NCI-H460 (cell line): ENCODE measurements around the gene COMMD1. TPM values are rescaled to one million over a fixed set of nuclear protein-coding genes. Genes with fewer than 3 reads are reported as not detected.
"Not testable (repeated sequence)": the region's sequence is repeated elsewhere in the genome, so short reads cannot be mapped to it uniquely, and the experiment has no call there.

Source experiments
- DNase-seq: peaks from one replicate; pipeline ENCODE4 v3.0.0-alpha.2; 2016; ENCODE audit warnings: low read depth; ENCODE audit errors: extremely low read depth
- polyA plus RNA-seq: library from polyadenylated mRNA; depleted of rRNA; stranded (reverse); fragments of >200 nt; gene quantifications from 2 replicates; pipeline ENCODE4 v1.2.3, GENCODE V29; 2014; cell fraction: nucleus; rRNA removed
- total RNA-seq: library from RNA; depleted of rRNA; stranded (reverse); fragments of >200 nt; shearing (Covaris generic); gene quantifications from 2 replicates; pipeline ENCODE4 v1.2.3, GENCODE V29; 2014; rRNA removed

The COMMD1 gene
- total RNA-seq: 26.9 and 29.1 TPM in 2 replicates
- polyA plus RNA-seq: 35.4 and 46.4 TPM in 2 replicates

DNA sequence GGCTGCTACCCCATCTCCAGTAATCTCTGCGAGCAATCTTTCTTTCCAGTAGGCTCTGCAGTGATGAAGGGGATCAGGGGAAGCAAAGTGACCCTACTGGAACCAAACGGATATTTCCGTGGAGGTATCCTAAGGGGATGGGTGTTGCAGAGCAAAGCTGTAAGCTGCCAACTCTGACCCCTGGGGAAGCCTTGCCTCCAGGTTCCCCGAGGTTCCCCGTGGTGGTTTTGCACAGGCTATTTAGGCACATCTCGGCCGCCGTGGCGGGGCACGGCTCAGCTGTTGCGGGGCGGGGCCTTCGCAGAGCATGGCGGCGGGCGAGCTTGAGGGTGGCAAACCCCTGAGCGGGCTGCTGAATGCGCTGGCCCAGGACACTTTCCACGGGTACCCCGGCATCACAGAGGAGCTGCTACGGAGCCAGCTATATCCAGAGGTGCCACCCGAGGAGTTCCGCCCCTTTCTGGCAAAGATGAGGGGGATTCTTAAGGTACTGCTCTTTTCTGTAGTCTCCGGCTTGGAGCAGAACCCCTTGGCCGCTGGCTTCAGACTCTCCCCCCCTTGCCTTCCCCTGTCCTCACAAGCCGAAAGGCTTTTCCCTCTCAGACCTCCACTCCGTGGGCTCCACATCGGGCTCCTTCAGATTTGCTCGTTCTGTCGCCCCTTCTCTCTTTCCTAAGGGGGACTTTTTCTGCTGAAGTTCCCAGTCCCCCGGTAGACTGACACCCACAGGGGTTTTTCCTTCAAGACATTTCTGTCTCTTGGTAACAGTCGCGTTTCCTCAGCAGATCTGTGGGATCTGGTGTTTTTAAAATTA is at the start of gene COMMD1:
TSS of gene COMMD1 (plus strand) at position 303 of the 814 bp plus-strand sequence. CDS start at position 308, 5 bp downstream.
- peak; percentile 64 for DNase-seq

DNA sequence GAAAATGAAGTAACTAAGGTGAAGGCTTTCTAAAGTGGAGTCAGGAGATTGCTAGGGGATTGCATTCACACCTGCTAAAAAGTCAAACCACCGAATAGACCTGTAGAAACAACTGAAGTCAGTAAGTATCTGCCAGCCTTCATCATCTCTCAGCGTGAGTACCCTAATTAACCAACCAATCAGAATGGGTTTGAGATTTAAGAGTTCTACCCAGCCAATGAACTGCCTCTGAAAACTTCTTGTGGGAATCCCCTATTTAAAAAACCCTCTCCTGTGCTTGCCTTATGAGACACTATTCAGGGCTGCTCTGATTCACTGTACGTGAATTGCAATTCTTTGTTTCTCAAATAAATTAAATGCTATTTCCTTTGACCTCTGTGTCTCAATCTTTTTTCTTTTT is 48.2 kb upstream of the COMMD1 start:
- no peak for DNase-seq

DNA sequence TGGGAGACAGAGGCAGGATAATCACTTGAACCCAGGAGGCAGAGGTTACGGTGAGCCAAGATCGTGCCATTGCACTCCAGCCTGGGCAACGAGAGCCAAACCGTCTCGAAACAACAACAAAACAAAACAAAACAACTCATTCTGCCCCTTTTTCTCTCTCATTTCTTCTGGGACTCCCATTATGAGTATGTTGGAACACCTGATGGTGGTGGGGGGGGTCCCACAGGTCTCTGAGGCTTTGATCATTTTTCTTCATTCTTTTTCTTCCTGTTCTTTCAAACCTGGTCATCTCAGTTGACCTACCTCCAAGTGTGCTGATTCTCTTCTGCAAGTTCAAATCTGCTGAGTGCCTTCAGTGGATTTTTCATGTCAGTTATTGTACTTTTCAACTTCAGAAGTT is 43.4 kb upstream of the COMMD1 start:
- no peak for DNase-seq

DNA sequence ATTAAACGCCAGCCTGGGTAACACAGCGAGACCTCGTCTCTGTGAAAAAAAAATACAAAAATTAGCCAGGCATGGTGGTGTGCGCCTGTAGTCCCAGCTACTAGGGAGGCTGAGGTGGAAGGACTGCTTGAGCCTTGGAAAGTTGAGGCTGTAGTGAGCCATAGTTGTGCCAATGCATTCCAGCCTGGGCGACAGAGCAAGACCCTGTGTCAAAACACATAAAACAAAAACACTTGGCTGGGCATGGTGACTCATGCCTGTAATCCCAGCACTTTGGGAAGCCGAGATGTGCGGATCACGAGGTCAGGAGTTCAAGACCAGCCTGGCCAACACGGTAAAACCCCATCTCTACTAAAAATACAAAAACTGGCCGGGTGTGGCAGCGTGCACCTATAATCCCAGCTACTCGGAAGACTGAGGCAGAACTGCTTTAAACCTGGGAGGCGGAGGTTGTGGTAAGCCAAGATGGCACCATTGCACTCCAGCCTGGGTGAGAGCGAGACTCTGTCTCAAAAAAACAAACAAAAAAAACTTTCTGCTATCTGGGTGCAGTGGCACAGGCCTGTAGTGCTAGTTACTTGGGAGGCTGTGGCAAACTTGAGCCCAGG is 38.9 kb upstream of the COMMD1 start:
- not testable (repeated sequence) for DNase-seq

DNA sequence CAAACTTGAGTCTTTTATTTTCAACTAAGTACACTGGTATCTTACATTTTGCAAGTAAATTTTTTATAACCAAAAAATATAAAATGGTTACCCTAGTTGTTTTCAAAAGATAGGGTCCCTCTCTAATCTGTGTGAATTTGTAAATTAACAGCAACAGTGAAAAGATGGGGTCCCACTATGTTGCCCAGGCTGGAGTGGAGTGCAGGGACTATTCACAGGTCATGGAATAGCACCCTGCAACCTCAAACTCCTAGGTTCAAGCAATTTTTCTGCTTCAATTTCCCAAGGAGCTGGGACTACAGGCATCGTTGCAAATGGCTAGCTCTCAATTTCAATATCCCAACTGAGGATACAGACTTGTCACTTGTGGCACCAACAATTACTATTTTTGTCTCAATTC is 29.1 kb upstream of the COMMD1 start:
- no peak for DNase-seq

DNA sequence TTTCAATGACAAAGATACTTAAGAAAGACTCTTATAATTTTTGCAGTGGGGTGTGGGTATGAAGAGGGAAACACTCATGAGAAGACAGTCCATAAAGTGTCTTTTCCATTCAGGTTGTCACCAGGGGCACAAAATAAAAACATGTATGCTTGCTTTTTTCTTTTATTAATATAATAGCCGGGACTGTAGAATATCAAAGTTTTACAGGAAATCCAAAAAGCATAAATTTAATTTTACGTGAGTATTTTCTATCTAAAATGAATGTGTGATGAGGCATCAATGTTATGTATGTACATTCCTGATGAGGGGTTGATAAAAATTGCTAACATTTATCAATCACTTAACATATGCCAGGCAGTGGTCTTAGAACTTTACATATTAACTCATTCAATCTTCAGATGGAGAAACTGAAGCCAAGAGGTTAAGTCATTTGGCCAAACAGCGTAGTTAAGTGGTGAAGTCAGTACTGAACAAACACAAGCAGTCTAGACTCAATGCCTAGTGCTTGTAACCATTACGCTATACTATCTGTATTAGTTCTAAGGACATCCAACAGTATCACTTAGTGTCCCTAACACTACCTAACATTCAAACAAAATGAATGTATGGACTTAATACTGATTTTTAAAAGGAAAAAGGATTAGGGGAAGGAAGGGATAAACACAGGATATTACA is 27.8 kb upstream of the COMMD1 start:
- no peak for DNase-seq

DNA sequence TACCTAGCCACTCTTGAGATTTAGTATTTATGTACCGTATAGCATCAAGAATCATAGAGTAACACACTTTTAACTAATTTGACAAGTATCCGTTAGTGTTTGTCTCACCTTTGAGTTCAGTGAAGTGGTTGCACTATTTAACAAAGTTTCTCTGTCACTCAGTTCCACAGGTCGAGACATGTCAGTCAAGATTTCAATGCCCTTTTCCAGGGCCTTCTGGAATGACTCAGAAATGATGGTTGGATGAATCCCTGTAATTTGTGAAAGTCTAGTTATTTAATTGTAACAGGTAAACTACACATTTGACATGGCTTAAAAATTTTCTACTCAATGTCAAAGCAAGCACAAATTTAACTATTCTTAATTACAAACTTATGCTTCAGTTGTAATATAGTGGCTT is 26.7 kb upstream of the COMMD1 start:
- no peak for DNase-seq

DNA sequence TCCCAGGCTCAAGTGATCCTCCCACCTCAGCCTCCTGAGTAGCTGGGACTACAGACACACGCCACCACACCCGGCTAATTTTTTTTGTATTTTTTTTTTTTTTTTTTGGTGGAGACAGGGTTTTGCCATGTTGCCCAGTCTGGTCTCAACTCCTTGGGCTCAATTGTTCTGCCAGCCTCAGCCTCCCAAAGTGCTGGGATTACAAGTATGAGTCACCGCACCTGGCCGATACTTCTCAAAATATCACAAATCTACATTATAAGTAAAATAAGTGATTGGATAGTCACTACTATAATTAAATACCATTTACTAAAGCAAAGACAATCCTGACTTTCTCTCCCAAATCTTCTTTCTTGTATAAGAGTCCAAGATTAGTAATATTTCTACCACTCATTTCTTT is 26.1 kb upstream of the COMMD1 start:
- DNase-seq: not testable (repeated sequence)

DNA sequence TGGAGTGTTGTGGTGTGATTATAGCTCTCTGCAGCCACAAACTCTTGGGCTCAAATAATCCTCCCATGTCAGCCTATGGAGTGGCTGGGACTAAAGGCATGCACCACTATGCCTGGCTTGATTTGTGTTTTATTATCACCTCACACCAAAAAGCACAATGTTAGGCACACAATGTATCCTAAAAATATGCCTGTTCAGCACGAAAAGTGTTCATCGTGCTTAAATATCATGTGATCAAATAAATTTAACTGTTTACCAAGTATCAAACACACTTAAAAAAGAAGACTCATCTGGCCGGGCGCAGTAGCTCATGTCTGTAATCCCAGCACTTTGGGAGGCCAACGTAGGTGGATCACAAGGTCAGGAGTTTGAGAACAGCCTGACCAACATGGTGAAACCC is 22.6 kb upstream of the COMMD1 start:
- no peak for DNase-seq

DNA sequence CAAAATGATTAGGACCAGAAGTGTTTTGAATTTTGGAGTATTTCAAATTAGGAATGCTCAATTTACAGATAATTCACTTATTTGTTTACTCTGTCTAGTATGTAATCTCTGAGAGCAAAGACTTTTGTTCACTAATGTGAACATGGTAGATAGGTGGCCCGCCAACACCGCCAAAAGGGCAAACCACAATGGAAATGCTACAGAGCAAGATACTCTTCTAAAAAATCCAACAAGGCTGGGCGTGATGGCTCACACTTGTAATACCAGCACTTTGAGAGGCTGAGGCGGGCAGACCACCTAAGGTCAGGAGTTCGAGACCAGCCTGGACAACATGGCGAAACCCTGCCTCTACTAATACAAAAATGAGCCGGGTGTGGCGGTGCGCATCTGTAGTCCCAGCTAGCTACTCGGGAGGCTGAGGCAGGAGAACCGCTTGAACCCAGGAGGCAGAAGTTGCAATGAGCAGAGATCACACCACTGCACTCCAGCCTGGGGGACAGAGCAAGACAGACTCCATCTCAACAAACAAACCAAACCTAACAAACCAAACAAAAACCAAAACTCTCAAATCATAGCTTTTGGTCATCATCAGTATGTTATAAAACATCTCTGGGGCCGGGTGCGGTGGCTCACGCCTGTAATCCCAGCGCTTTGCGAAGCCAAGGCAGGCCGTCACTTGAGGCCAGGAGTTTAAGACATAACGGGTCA is 19.4 kb upstream of the COMMD1 start:
- DNase-seq: no peak

DNA sequence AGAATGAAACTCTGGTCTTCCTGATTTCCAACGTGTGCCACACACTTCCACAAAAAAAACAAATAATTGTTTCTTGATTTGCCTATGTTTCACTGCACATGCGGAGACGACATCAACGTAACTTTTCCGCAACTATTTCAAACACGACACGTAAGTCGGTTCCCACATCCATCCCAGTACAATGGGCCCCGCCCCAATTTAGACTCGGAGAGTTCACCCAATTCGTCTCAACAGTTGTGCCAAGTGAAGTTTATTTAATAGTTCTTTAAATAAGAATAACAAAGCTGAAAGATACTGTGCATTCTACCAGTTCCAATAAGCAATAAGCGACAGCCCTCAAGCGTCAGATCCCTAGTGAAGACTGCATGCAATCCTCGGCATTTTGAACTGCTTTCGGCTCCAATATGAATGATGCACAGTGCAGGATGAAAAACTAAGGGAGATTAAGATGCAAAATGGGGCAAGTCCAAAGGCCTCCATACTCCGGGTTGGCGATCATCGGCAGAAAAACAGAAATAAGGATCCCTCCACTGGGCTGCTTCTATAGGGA is 17.7 kb upstream of the COMMD1 start:
- peak; percentile 28 for DNase-seq

DNA sequence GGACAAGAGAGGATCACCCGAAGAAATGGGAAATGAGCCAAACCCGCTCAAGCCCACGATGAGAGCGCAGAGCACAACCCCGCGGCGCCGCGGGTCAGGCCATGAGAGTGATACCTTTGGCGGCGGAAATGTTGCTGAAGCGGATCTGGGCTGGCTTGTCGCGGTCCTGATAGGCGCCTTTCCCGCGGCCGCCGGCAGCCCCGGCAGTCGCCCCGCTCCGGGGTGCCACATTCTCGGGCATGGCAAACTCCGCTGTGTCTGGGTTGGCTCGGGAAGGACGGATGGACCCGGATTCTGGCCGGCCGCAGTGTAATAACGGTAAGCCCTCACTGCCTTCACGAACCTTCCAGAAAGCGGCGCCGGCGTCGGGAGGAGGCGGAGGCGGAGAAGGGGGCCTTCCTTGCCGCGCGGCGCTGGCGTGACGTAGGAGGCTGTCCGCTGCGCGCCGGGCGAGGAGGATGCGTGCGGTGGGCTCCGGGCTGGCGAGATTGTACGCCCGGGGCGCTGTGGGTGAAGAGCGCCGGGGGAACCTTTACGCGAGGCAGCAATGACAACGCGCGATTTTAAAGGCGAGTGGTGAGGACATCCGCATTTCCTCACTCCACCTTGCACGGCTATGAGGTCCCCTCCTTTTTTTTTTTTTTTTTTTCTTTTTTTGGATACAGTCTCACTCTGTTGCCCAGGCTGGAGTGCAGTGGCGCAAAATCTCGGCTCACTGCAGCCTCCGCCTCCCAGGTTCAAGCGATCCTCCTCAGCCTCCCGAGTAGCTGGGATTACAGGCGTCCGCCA is 17.0 kb upstream of the COMMD1 start, which contains the start of gene CCT4:
TSS of gene CCT4 (minus strand) at position 390 of the 789 bp plus-strand sequence. CDS start at position 241, 149 bp downstream.
- DNase-seq: peak; percentile 82

DNA sequence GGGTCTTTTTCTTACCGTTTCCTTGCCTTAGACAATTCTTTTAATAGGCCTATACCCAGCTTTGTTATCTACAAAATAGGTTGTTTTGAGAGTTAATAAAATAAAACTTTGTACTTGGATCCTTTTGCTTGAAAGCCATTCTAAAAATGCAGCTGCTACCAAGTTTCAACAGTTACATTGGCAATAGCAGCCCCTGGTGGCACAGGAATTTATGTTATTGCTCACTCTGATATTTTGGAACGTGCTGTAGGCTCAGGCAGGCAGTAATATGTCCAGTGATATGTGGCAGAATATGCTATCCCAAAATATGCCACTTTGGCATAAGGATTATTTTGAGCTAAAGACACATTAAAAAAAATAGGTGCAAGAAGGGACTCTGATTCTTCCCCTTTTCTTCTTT is 6.7 kb upstream of the COMMD1 start:
- DNase-seq: peak; percentile 33

DNA sequence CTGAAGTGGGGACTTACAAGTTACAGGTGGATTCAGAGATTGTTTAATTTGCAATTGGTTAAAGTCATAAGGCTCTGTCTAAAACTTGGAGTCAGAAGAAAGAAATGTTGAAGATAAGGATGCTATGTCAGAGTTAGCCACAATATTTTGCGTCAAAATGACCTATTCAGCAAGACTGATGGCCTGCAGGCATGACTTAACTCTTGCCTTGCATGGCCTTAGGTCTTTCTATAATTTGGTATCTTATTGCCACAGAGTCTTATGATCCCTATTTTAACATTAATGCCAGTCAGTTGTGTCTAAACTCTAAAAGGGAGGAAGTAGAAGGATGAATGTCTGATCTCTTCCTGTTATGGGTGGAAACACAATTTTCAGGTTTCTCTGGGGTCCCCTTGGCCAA is 5.2 kb upstream of the COMMD1 start:
- DNase-seq: no peak

DNA sequence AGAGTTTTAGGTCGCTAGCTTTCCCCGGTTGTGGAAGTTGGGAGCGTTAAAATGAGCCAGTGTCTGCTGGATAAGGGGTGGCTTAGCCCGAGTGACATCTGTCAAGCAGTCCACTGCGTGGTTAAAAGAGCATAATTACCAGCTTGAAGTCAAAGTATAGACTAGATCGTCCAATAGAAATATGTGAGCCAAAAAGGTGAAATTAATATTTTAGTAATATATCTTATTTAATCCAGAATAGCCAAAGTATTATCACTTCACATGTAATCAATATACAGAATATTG is 654 bp downstream of the COMMD1 start:
- DNase-seq: no peak

DNA sequence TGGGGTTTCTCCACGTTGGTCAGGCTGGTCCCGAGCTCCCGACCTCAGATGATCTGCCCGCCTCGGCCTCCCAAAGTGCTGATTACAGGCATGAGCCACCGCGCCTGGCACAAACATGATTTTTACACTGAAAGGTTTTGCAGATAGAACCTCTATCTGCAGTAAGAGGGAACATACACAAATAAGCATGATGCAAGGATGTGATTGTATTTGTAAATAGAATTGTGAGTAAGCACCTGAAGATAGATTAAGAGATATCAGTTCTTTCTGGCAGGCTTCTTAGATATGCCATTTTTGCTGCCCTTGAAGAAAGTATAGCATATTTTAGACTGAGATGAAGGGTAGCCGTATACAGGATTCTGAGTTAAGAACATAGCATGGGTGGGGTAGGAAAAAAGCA is 3.6 kb downstream of the COMMD1 start:
- DNase-seq: no peak

DNA sequence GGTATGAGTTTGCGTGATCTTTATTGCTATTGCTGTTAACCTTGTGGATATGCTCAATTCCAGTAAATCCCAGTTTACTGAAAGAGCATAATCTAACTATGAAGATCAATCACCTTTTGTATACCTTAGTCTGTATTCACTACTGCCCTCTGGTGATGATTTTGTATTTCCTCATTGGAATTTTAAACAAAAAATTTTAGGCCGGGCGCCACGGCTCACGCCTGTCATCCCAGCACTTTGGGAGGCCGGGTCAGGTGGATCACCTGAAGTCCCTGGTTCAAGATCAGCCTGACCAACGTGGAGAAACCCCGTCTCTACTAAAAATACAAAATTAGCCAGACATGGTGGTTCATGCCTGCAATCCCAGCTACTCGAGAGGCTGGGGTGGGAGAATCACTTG is 5.1 kb downstream of the COMMD1 start:
- DNase-seq: no peak

DNA sequence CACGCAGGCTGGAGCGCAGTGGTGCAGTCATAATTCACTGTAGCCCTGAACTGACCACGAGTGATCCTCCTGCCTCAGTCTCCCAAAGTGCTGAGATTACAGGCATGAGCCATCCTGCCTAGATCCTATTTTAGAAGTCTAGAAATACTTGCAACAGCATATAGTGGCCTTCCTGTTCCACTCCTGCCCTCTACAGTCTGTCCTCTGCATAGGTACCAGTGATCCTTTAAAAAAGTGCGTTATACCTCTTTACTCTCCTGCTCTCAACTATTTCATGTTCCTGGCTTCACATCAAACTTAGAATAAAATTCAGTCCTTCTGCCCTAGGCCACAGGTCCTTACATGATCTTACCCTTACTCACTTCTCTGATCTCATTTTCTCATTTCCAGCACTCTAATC is 6.0 kb downstream of the COMMD1 start:
- DNase-seq: no peak

DNA sequence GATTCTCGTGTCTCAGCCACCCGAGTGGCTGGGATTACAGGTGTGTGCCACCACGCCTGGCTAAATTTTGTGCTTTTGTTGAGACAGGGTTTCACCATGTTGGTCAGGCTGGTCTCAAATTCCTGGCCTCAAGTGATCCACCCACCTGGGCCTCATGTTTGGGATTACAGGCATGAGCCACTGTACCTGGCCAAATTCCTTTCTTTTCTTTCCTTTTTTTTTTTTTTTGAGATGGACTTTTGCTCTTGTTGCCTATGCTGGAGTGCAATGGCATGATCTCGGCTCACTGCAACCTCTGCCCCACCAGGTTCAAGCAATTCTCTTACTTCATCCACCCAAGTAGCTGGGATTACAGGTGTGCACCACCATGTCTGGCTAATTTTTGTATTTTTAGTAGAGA is 9.3 kb downstream of the COMMD1 start:
- not testable (repeated sequence) for DNase-seq

DNA sequence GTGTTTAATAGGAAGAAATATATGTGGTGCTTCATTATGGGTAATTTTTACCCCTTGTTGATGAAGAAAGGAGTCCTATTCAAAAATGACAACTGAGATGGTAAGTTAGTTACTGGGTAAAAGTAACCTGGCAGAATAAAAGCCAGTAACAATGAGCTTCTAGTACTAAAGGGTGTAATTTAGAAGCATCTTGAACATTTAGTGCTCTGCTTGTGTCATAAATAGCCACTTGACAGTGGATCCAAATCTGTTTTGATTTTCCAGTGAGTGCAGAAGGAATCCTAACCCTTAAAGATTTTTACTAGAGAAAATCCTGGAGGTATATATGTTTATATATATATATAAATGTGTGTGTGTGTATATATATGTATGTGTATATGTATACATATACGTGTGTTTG is 15.1 kb downstream of the COMMD1 start:
- DNase-seq: no peak
